Measurements from ENCODE around the gene RNF212. TPM values are rescaled to one million over a fixed set of nuclear protein-coding genes. Genes with fewer than 3 reads are reported as not detected.

Gene RNF212
- total and polyA plus RNA-seq, 2 experiments from 2014 or later: 8.4 to 10.4 TPM

- no peak overlapping the region for H3K27ac ChIP-seq
- H3K4me2 ChIP-seq: no peak overlapping the region
- no peaks in the 10 kb centered on the region for H3K9me2 ChIP-seq (replicated peaks; ENCODE audit: insufficient read depth)
- no peaks in the 10 kb centered on the region for H4K20me1 ChIP-seq (ENCODE audit: insufficient read depth, poor library complexity, severe bottlenecking)
- H3K36me3 ChIP-seq (replicated peaks; ENCODE audit: insufficient read depth, low read depth): no peaks in the 10 kb centered on the region
- no peaks in the 10 kb centered on the region for H3K79me2 ChIP-seq
- H2AFZ ChIP-seq: no peak overlapping the region
- WGBS (ENCODE audit: low lambda C conversion rate, missing lambda C conversion rate): 83% methylated on average over 8 of the region's 8 CpGs
- no peak overlapping the region for H3K4me3 ChIP-seq
- peak; percentile 2 for DNase-seq (ENCODE audit: low spot score)
- H3K9me3 ChIP-seq (ENCODE audit: low read depth): no peaks in the 10 kb centered on the region
- peaks cover 6% of the 10 kb centered on the region for H3K4me1 ChIP-seq (ENCODE audit: insufficient read depth)
- no peaks in the 10 kb centered on the region for H3K27me3 ChIP-seq
- TF ChIP-seq EZH2phosphoT487 (IDR thresholded peaks at IDR 0.05; ENCODE audit: low read depth, severe bottlenecking, unreplicated experiment): no peak
- no peak for TF ChIP-seq EZH2 (IDR thresholded peaks at IDR 0.05; ENCODE audit: borderline replicate concordance)
- no peak for TF ChIP-seq CTCF (IDR thresholded peaks at IDR 0.05; ENCODE audit: poor library complexity)
These were observed 27.4 kb downstream of the RNF212 start for GRCh38 chr4:1086011-1086410.

- H3K4me2 ChIP-seq: no peak overlapping the region
- H3K27me3 ChIP-seq: no peaks in the 10 kb centered on the region
- H3K9me3 ChIP-seq (ENCODE audit: low read depth): no peaks in the 10 kb centered on the region
- TF ChIP-seq EZH2 (IDR thresholded peaks at IDR 0.05; ENCODE audit: borderline replicate concordance) (no peak), CTCF (IDR thresholded peaks at IDR 0.05; ENCODE audit: poor library complexity) (no peak), EZH2phosphoT487 (IDR thresholded peaks at IDR 0.05; ENCODE audit: low read depth, severe bottlenecking, unreplicated experiment) (no peak)
- no peaks in the 10 kb centered on the region for H3K36me3 ChIP-seq (replicated peaks; ENCODE audit: insufficient read depth, low read depth)
- no peaks in the 10 kb centered on the region for H4K20me1 ChIP-seq (ENCODE audit: insufficient read depth, poor library complexity, severe bottlenecking)
- peaks cover 6% of the 10 kb centered on the region for H3K4me1 ChIP-seq (ENCODE audit: insufficient read depth)
- no peak overlapping the region for H2AFZ ChIP-seq
- H3K9me2 ChIP-seq (replicated peaks; ENCODE audit: insufficient read depth): no peaks in the 10 kb centered on the region
- no peak overlapping the region for H3K27ac ChIP-seq
- DNase-seq (ENCODE audit: low spot score): no peak
- no peaks in the 10 kb centered on the region for H3K79me2 ChIP-seq
- WGBS (ENCODE audit: low lambda C conversion rate, missing lambda C conversion rate): 92% methylated on average over 7 of the region's 7 CpGs
- no peak overlapping the region for H3K4me3 ChIP-seq
These were observed 28.0 kb downstream of the RNF212 start for GRCh38 chr4:1085404-1085799.

GRCh38 chr4:1084796-1085403 lies 28.5 kb downstream of the RNF212 start:
- H3K9me2 ChIP-seq (replicated peaks; ENCODE audit: insufficient read depth): no peaks in the 10 kb centered on the region
- no peak overlapping the region for H3K27ac ChIP-seq

More at GRCh38 chr4:1084796-1085403, 28.5 kb downstream of the RNF212 start:
- no peaks in the 10 kb centered on the region for H3K27me3 ChIP-seq
- H3K79me2 ChIP-seq: no peaks in the 10 kb centered on the region
- H4K20me1 ChIP-seq (ENCODE audit: insufficient read depth, poor library complexity, severe bottlenecking): no peaks in the 10 kb centered on the region
- no peak overlapping the region for H3K4me3 ChIP-seq
- peak; percentile 3 for DNase-seq (ENCODE audit: low spot score)
- TF ChIP-seq EZH2 (IDR thresholded peaks at IDR 0.05; ENCODE audit: borderline replicate concordance): no peak
- no peak for TF ChIP-seq CTCF (IDR thresholded peaks at IDR 0.05; ENCODE audit: poor library complexity)
- WGBS (ENCODE audit: low lambda C conversion rate, missing lambda C conversion rate): 76% methylated on average over 13 of the region's 13 CpGs
- H2AFZ ChIP-seq: no peak overlapping the region
- no peaks in the 10 kb centered on the region for H3K36me3 ChIP-seq (replicated peaks; ENCODE audit: insufficient read depth, low read depth)
- H3K4me1 ChIP-seq (ENCODE audit: insufficient read depth): peaks cover 6% of the 10 kb centered on the region
- H3K9me3 ChIP-seq (ENCODE audit: low read depth): no peaks in the 10 kb centered on the region
- H3K4me2 ChIP-seq: no peak overlapping the region
